Measurements from ENCODE around the gene BET1.

BET1 gene

GRCh38 chr7:94011714-94012353 is 7.7 kb upstream of the BET1 start:
- no peak overlapping the region for H3K4me3 Mint-ChIP-seq
- H3K27me3 Mint-ChIP-seq (ENCODE audit: low read depth, poor library complexity): peaks cover 22% of the 10 kb centered on the region
- no peak for TF ChIP-seq CTCF (IDR thresholded peaks at IDR 0.05)
- H3K4me1 Mint-ChIP-seq: no peaks in the 10 kb centered on the region
- no peak for DNase-seq
- peaks cover 14% of the 10 kb centered on the region for H3K9me3 Mint-ChIP-seq
- H3K36me3 Mint-ChIP-seq (ENCODE audit: low read depth): no peaks in the 10 kb centered on the region
- H3K27ac Mint-ChIP-seq: no peak overlapping the region

GRCh38 chr7:94008537-94008936 is 4.4 kb upstream of the BET1 start:
- Mint-ChIP-seq H3K9me3 (peaks cover 14% of the 10 kb centered on the region), H3K27me3 (ENCODE audit: low read depth, poor library complexity) (peaks cover 29% of the 10 kb centered on the region), H3K36me3 (ENCODE audit: low read depth) (no peaks in the 10 kb centered on the region), H3K4me1 (peaks cover 10% of the 10 kb centered on the region), H3K27ac (no peak overlapping the region), H3K4me3 (no peak overlapping the region)
- no peak for TF ChIP-seq CTCF (IDR thresholded peaks at IDR 0.05)
- no peak for DNase-seq

GRCh38 chr7:94005753-94006152 is 1.6 kb upstream of the BET1 start:
- Mint-ChIP-seq H3K36me3 (ENCODE audit: low read depth) (no peaks in the 10 kb centered on the region), H3K9me3 (peaks cover 5% of the 10 kb centered on the region), H3K27me3 (ENCODE audit: low read depth, poor library complexity) (peaks cover 26% of the 10 kb centered on the region), H3K4me1 (peaks cover 33% of the 10 kb centered on the region), H3K27ac (no peak overlapping the region), H3K4me3 (no peak overlapping the region)
- no peak for TF ChIP-seq CTCF (IDR thresholded peaks at IDR 0.05)
- no peak for DNase-seq

GRCh38 chr7:94003446-94004023 is 620 bp downstream of the BET1 start:
- H3K27me3 Mint-ChIP-seq (ENCODE audit: low read depth, poor library complexity): peaks cover 24% of the 10 kb centered on the region
- peak overlapping the region; percentile 100 for H3K4me3 Mint-ChIP-seq
- no peak for DNase-seq
- peaks cover 5% of the 10 kb centered on the region for H3K9me3 Mint-ChIP-seq
- no peak for TF ChIP-seq CTCF (IDR thresholded peaks at IDR 0.05)
- peak overlapping the region; percentile 99 for H3K27ac Mint-ChIP-seq
- H3K4me1 Mint-ChIP-seq: peaks cover 33% of the 10 kb centered on the region
- H3K36me3 Mint-ChIP-seq (ENCODE audit: low read depth): peaks cover 14% of the 10 kb centered on the region

GRCh38 chr7:94001396-94001795 is 2.8 kb downstream of the BET1 start:
- no peak for TF ChIP-seq CTCF (IDR thresholded peaks at IDR 0.05)
- Mint-ChIP-seq H3K36me3 (ENCODE audit: low read depth) (peaks cover 26% of the 10 kb centered on the region), H3K4me3 (peak overlapping the region; percentile 0), H3K9me3 (no peaks in the 10 kb centered on the region), H3K4me1 (peaks cover 33% of the 10 kb centered on the region), H3K27ac (no peak overlapping the region), H3K27me3 (ENCODE audit: low read depth, poor library complexity) (peaks cover 9% of the 10 kb centered on the region)
- no peak for DNase-seq

- H3K4me3 Mint-ChIP-seq: no peak overlapping the region
Observed at GRCh38 chr7:93997868-93998267, 6.3 kb downstream of the BET1 start.

More at GRCh38 chr7:93997868-93998267, 6.3 kb downstream of the BET1 start:
- no peaks in the 10 kb centered on the region for H3K9me3 Mint-ChIP-seq
- TF ChIP-seq CTCF (IDR thresholded peaks at IDR 0.05): no peak
- peaks cover 2% of the 10 kb centered on the region for H3K27me3 Mint-ChIP-seq (ENCODE audit: low read depth, poor library complexity)
- H3K4me1 Mint-ChIP-seq: peaks cover 17% of the 10 kb centered on the region
- peaks cover 42% of the 10 kb centered on the region for H3K36me3 Mint-ChIP-seq (ENCODE audit: low read depth)
- H3K27ac Mint-ChIP-seq: peak overlapping the region; percentile 47
- no peak for DNase-seq
